Testis (tissue), 3 donors: ENCODE data around the gene ITGA8. TPM values are rescaled to one million over a fixed set of nuclear protein-coding genes. Genes with fewer than 3 reads are reported as not detected.

Source experiments
- DNase-seq: peaks from one replicate; pipeline ENCODE4 v3.0.0-alpha.2; 2019
- H3K27ac ChIP-seq, 2 donors: fragments of 200-600 bp; sonication (generic); one replicate each; pipeline ENCODE4 v1.5.1; 2019
- H3K27me3 ChIP-seq: fragments of 200-600 bp; sonication (generic); one replicate; pipeline ENCODE4 v1.5.1; 2019
- H3K36me3 ChIP-seq: fragments of 200-600 bp; sonication (generic); one replicate; pipeline ENCODE4 v1.5.1; 2017; ENCODE audit warnings: low read depth; ENCODE audit errors: missing control alignments
- H3K4me1 ChIP-seq: fragments of 200-600 bp; sonication (generic); one replicate; pipeline ENCODE4 v1.5.1; 2019
- H3K4me3 ChIP-seq, 2 donors: fragments of 200-600 bp; sonication (generic); one replicate each; pipeline ENCODE4 v1.5.1; 2017 to 2019
- H3K9me3 ChIP-seq: fragments of 200-600 bp; sonication (generic); one replicate; pipeline ENCODE4 v1.5.1; 2017
- CTCF ChIP-seq, 3 experiments: fragments of 450-650 bp in 2 of 3; fragments of 200-600 bp in 1 of 3; sonication (generic) in 1 of 3; IDR thresholded peaks; one replicate each; pipeline ENCODE4 v1.5.1; 2016 to 2019; ENCODE audit warnings: antibody characterized with exemption in 3 of 3, mild to moderate bottlenecking in 2 of 3, moderate library complexity in 1 of 3
- POLR2A ChIP-seq: fragments of 450-650 bp; IDR thresholded peaks from one replicate; pipeline ENCODE4 v1.6.1; 2017; ENCODE audit warnings: antibody characterized with exemption, mild to moderate bottlenecking, moderate library complexity
- WGBS, 2 donors: methylation state at CpG; one replicate each; pipeline ENCODE4 v1.1.5; 2018; 5-methylcytosine and 5-hydroxymethylcytosine counted together
- intact Hi-C: fragments of 100-400 bp; cut with DNase I; formaldehyde crosslinking; loops from one replicate; pipeline ENCODE4 v1.15.1; 2023; ENCODE audit warnings: low total_unique reads
- polyA plus RNA-seq: library from polyadenylated mRNA; stranded (reverse); fragments of 350-450 nt; fragmentation: Illumina TruSeq; extraction: RNeasy Lipid Tissue Mini Kit (QIAGEN cat#74804); gene quantifications from one replicate; pipeline ENCODE4 v1.2.3, GENCODE V29; 2014; ENCODE audit warnings: low read depth, low replicate concordance; ENCODE audit not compliant: insufficient read depth
- total RNA-seq, 2 donors: library from RNA; depleted of rRNA; stranded (reverse); fragments of >200 nt; gene quantifications; one replicate each; pipeline ENCODE4 v1.2.3, GENCODE V29; 2016

ITGA8 gene
- total and polyA plus RNA-seq, 3 donors from 2014 or later = 0.68 to 6.9 (median 0.79) TPM

- no peak overlapping the region for H3K4me3 ChIP-seq
- DNase-seq = no peak
- no peaks in the 10 kb centered on the region for H3K27me3 ChIP-seq
- intact Hi-C loops = no loop called here
- no peaks in the 10 kb centered on the region for H3K4me1 ChIP-seq
- no peaks in the 10 kb centered on the region for H3K36me3 ChIP-seq
- no peaks in the 10 kb centered on the region for H3K9me3 ChIP-seq
- 88 to 92% methylated on average over 5 of the region's 5 CpGs for WGBS, 2 donors
- no peak overlapping the region for H3K27ac ChIP-seq
- TF ChIP-seq CTCF (IDR thresholded peaks at IDR 0.05) (no peak), POLR2A (no peak)
These were observed 58.1 kb downstream of the ITGA8 start for GRCh38 chr10:15661574-15661973.

GRCh38 chr10:15660990-15661389 is 58.7 kb downstream of the ITGA8 start:
- no peak overlapping the region for H3K27ac ChIP-seq
- no peak for DNase-seq
- H3K9me3 ChIP-seq = no peaks in the 10 kb centered on the region
- 86 to 100% methylated on average over 2 to 5 of the region's 5 CpGs for WGBS, 2 donors
- intact Hi-C loops = no loop called here
- no peaks in the 10 kb centered on the region for H3K36me3 ChIP-seq
- no peak overlapping the region for H3K4me3 ChIP-seq
- H3K27me3 ChIP-seq = no peaks in the 10 kb centered on the region
- H3K4me1 ChIP-seq = no peaks in the 10 kb centered on the region
- no peak for TF ChIP-seq POLR2A
- no peak for TF ChIP-seq CTCF (IDR thresholded peaks at IDR 0.05)

GRCh38 chr10:15658069-15658702 is 61.5 kb downstream of the ITGA8 start:
- TF ChIP-seq POLR2A = no peak
- TF ChIP-seq CTCF (IDR thresholded peaks at IDR 0.05) = no peak
- H3K4me1 ChIP-seq = no peaks in the 10 kb centered on the region
- 63 to 71% methylated on average over 5 of the region's 5 CpGs for WGBS, 2 donors
- no peaks in the 10 kb centered on the region for H3K36me3 ChIP-seq
- no peaks in the 10 kb centered on the region for H3K27me3 ChIP-seq
- no peak overlapping the region for H3K27ac ChIP-seq
- DNase-seq = no peak
- H3K4me3 ChIP-seq = no peak overlapping the region
- no peaks in the 10 kb centered on the region for H3K9me3 ChIP-seq
- intact Hi-C loops = no loop called here

- Histone ChIP-seq H3K27me3 (no peaks in the 10 kb centered on the region), H3K9me3 (no peaks in the 10 kb centered on the region), H3K36me3 (no peaks in the 10 kb centered on the region), H3K4me3 (no peak overlapping the region), H3K4me1 (no peaks in the 10 kb centered on the region), H3K27ac (no peak overlapping the region)
- intact Hi-C loops = no loop called here
- DNase-seq = no peak
- TF ChIP-seq POLR2A (no peak), CTCF (IDR thresholded peaks at IDR 0.05) (no peak)
- 90 to 91% methylated on average over 4 of the region's 4 CpGs for WGBS, 2 donors
These were observed 67.0 kb downstream of the ITGA8 start for GRCh38 chr10:15652757-15653156.

- TF ChIP-seq CTCF (IDR thresholded peaks at IDR 0.05) (no peak), POLR2A (no peak)
- intact Hi-C loops = no loop called here
- Histone ChIP-seq H3K9me3 (no peaks in the 10 kb centered on the region), H3K4me1 (no peaks in the 10 kb centered on the region), H3K4me3 (no peak overlapping the region), H3K36me3 (no peaks in the 10 kb centered on the region), H3K27ac (no peak overlapping the region), H3K27me3 (no peaks in the 10 kb centered on the region)
- WGBS, 2 donors = 86 to 89% methylated on average over 7 of the region's 7 CpGs
- DNase-seq = no peak
These were observed 67.6 kb downstream of the ITGA8 start for GRCh38 chr10:15652117-15652516.
